HEK293 (cell line): ENCODE data around the gene KREMEN1.

Experiments used
- CTCF ChIA-PET: fragments of 350-600 bp; formaldehyde crosslinking; extraction: SDS; loops from one replicate; lab custom pipeline; 2021; ENCODE audit warnings: antibody characterized with exemption; lab: Yijun Ruan, JAX
- POLR2A ChIA-PET: fragments of 300-600 bp; formaldehyde crosslinking; extraction: SDS; loops from one replicate; lab custom pipeline; 2020; ENCODE audit warnings: antibody characterized with exemption, inconsistent platforms; lab: Yijun Ruan, JAX
- H3K27ac ChIP-seq: fragments of 200-500 bp; sonication (Bioruptor generic); 2 replicates; pipeline ENCODE4 v1.5.1; 2014; ENCODE audit warnings: low read depth, low read length, control low read depth, inconsistent platforms; ENCODE audit errors: extremely low read depth
- H3K36me3 ChIP-seq, 2 experiments: fragments of 200-500 bp in 1 of 2; sonication (Bioruptor generic) in 1 of 2; 1 replicate in 1 of 2; 2 replicates in 1 of 2; pipeline ENCODE4 v1.5.1; 2014 to 2017; ENCODE audit warnings: inconsistent platforms in 2 of 2, low read length in 2 of 2; ENCODE audit not compliant: control insufficient read depth in 2 of 2, insufficient read depth in 1 of 2
- H3K4me1 ChIP-seq: fragments of 200-500 bp; sonication (Bioruptor generic); 2 replicates; pipeline ENCODE4 v1.5.1; 2014; ENCODE audit warnings: mild to moderate bottlenecking, low read length, inconsistent platforms; ENCODE audit not compliant: control insufficient read depth, insufficient read depth
- H3K4me3 ChIP-seq: 2 replicates; pipeline ENCODE4 v1.5.1; 2011; ENCODE audit warnings: low read depth, mild to moderate bottlenecking, control low read depth, low read length, moderate library complexity
- H3K9me3 ChIP-seq: fragments of 200-500 bp; sonication (Bioruptor generic); 2 replicates; pipeline ENCODE4 v1.5.1; 2014; ENCODE audit warnings: low read depth, low read length, inconsistent platforms; ENCODE audit not compliant: control insufficient read depth, insufficient read depth
- HIC1 ChIP-seq: fragments of 450-650 bp; formaldehyde crosslinking; IDR thresholded peaks from 2 replicates; pipeline ENCODE4 v1.5.1; 2016; ENCODE audit warnings: missing biosample characterization, missing genetic modification characterization
- PATZ1 ChIP-seq: fragments of 450-650 bp; formaldehyde crosslinking; IDR thresholded peaks from 2 replicates; pipeline ENCODE4 v1.5.1; 2016; ENCODE audit warnings: missing biosample characterization, missing genetic modification characterization
- PRDM2 ChIP-seq: fragments of 450-650 bp; formaldehyde crosslinking; IDR thresholded peaks from 2 replicates; pipeline ENCODE4 v1.5.1; 2016; ENCODE audit warnings: missing biosample characterization, missing genetic modification characterization, borderline replicate concordance
- PRDM4 ChIP-seq: fragments of 450-650 bp; formaldehyde crosslinking; IDR thresholded peaks from 2 replicates; pipeline ENCODE4 v1.5.1; 2017; ENCODE audit warnings: missing biosample characterization, missing genetic modification characterization
- SALL2 ChIP-seq: fragments of 450-650 bp; formaldehyde crosslinking; IDR thresholded peaks from 2 replicates; pipeline ENCODE4 v1.5.0; 2017; ENCODE audit warnings: missing biosample characterization, mild to moderate bottlenecking, missing genetic modification characterization, borderline replicate concordance
- SCRT1 ChIP-seq: fragments of 450-650 bp; formaldehyde crosslinking; IDR thresholded peaks from 2 replicates; pipeline ENCODE4 v1.5.1; 2016; ENCODE audit warnings: missing biosample characterization, missing genetic modification characterization, borderline replicate concordance
- ZBTB17 ChIP-seq: fragments of 450-650 bp; formaldehyde crosslinking; IDR thresholded peaks from 2 replicates; pipeline ENCODE4 v1.5.1; 2016; ENCODE audit warnings: missing biosample characterization, missing genetic modification characterization
- ZNF114 ChIP-seq: fragments of 450-650 bp; formaldehyde crosslinking; IDR thresholded peaks from 2 replicates; pipeline ENCODE4 v1.5.0; 2017; ENCODE audit warnings: missing biosample characterization, missing genetic modification characterization
- ZNF16 ChIP-seq: fragments of 450-650 bp; formaldehyde crosslinking; IDR thresholded peaks from 2 replicates; pipeline ENCODE4 v1.5.1; 2016; ENCODE audit warnings: low read depth, missing biosample characterization, missing genetic modification characterization
- ZNF23 ChIP-seq: fragments of 450-650 bp; formaldehyde crosslinking; IDR thresholded peaks from 2 replicates; pipeline ENCODE4 v1.5.1; 2016; ENCODE audit warnings: missing biosample characterization, missing genetic modification characterization, borderline replicate concordance
- ZNF266 ChIP-seq: fragments of 450-650 bp; formaldehyde crosslinking; IDR thresholded peaks from 2 replicates; pipeline ENCODE4 v1.5.1; 2016; ENCODE audit warnings: missing biosample characterization, missing genetic modification characterization, low read depth
- ZNF560 ChIP-seq: fragments of 450-650 bp; formaldehyde crosslinking; IDR thresholded peaks from 2 replicates; pipeline ENCODE4 v1.5.1; 2017; ENCODE audit warnings: missing biosample characterization, missing genetic modification characterization, borderline replicate concordance
- ZNF768 ChIP-seq: fragments of 450-650 bp; formaldehyde crosslinking; IDR thresholded peaks from 2 replicates; pipeline ENCODE4 v1.5.1; 2018; ENCODE audit warnings: missing biosample characterization, mild to moderate bottlenecking, missing genetic modification characterization
- ZNF791 ChIP-seq: fragments of 450-650 bp; formaldehyde crosslinking; IDR thresholded peaks from 2 replicates; pipeline ENCODE4 v1.5.1; 2016; ENCODE audit warnings: missing biosample characterization, missing genetic modification characterization
- ZNF837 ChIP-seq: fragments of 450-650 bp; formaldehyde crosslinking; IDR thresholded peaks from 2 replicates; pipeline ENCODE4 v1.5.1; 2016; ENCODE audit warnings: missing biosample characterization, missing genetic modification characterization
- ZNF843 ChIP-seq: fragments of 450-650 bp; formaldehyde crosslinking; IDR thresholded peaks from 2 replicates; pipeline ENCODE4 v1.5.1; 2016; ENCODE audit warnings: missing biosample characterization, missing genetic modification characterization
- ZSCAN16 ChIP-seq: fragments of 450-650 bp; formaldehyde crosslinking; IDR thresholded peaks from 2 replicates; pipeline ENCODE4 v1.5.1; 2016; ENCODE audit warnings: missing biosample characterization, missing genetic modification characterization
- TF ChIP-seq, protein P1 (sequence below): fragments of 450-650 bp; formaldehyde crosslinking; optimal IDR thresholded peaks from 2 replicates; pipeline ENCODE3; 2016; ENCODE audit warnings: missing biosample characterization, mild to moderate bottlenecking, missing genetic modification characterization
- TF ChIP-seq, protein P2 (sequence below): fragments of 450-650 bp; formaldehyde crosslinking; IDR thresholded peaks from 2 replicates; pipeline ENCODE4 v1.5.1; 2016; ENCODE audit warnings: missing biosample characterization, missing genetic modification characterization

Gene KREMEN1

GRCh38 chr22:29190918-29191317 is 118.1 kb downstream of the KREMEN1 start:
- POLR2A ChIA-PET: no interaction called here

More at GRCh38 chr22:29190918-29191317, 118.1 kb downstream of the KREMEN1 start:
- Histone ChIP-seq H3K4me1 (no peaks in the 10 kb centered on the region), H3K36me3 (no peaks in the 10 kb centered on the region), H3K27ac (no peak overlapping the region), H3K9me3 (no peaks in the 10 kb centered on the region), H3K4me3 (no peak overlapping the region)
- TF ChIP-seq ZBTB17 (tag by site-specific recombination) (no peak), ZSCAN16 (no peak), PRDM2 (tag by site-specific recombination) (no peak), PATZ1 (tag by site-specific recombination) (no peak), ZNF768 (no peak), ZNF843 (tag by site-specific recombination) (no peak), ZNF791 (tag by site-specific recombination) (no peak), ZNF16 (tag by site-specific recombination) (no peak), ZNF114 (tag by site-specific recombination) (no peak), ZNF266 (tag by site-specific recombination) (no peak), ZNF560 (tag by site-specific recombination) (no peak), SALL2 (tag by site-specific recombination) (no peak), ZNF837 (tag by site-specific recombination) (no peak), ZNF23 (tag by site-specific recombination) (no peak), PRDM4 (no peak), SCRT1 (tag by site-specific recombination) (no peak), HIC1 (tag by site-specific recombination) (no peak)
- TF ChIP-seq, protein P1, sequence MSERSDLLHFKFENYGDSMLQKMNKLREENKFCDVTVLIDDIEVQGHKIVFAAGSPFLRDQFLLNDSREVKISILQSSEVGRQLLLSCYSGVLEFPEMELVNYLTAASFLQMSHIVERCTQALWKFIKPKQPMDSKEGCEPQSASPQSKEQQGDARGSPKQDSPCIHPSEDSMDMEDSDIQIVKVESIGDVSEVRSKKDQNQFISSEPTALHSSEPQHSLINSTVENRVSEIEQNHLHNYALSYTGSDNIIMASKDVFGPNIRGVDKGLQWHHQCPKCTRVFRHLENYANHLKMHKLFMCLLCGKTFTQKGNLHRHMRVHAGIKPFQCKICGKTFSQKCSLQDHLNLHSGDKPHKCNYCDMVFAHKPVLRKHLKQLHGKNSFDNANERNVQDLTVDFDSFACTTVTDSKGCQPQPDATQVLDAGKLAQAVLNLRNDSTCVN (tag by site-specific recombination): no peak
- TF ChIP-seq, protein P2, sequence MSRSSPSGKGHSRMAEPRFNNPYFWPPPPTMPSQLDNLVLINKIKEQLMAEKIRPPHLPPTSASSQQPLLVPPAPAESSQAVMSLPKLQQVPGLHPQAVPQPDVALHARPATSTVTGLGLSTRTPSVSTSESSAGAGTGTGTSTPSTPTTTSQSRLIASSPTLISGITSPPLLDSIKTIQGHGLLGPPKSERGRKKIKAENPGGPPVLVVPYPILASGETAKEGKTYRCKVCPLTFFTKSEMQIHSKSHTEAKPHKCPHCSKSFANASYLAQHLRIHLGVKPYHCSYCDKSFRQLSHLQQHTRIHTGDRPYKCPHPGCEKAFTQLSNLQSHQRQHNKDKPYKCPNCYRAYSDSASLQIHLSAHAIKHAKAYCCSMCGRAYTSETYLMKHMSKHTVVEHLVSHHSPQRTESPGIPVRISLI: no peak
- CTCF ChIA-PET: interaction anchor here (1.0 to 1.3 kb wide), 2 partner anchors 12 to 55 kb away, joined by 3 to 4 read pairs; no protein-coding TSS in a partner anchor
